Astrocyte of the spinal cord (primary cell): Measurements from ENCODE around the gene ADGRG1.

Experiments
- DNase-seq: peaks from one replicate; pipeline ENCODE4 v3.0.0; 2011; ENCODE audit warnings: low read depth, low spot score
- H3K4me3 ChIP-seq: 2 replicates; pipeline ENCODE4 v1.5.1; 2011; ENCODE audit warnings: low read depth, mild to moderate bottlenecking, low read length, moderate library complexity
- CTCF ChIP-seq: IDR thresholded peaks from 2 replicates; pipeline ENCODE4 v1.5.1; 2012; ENCODE audit warnings: low read depth, mild to moderate bottlenecking, low read length, inconsistent platforms
- in situ Hi-C: cut with HindIII; loops from 2 replicates; pipeline ENCODE4 v1.10.0; 2017; ENCODE audit warnings: low sequenced_read_pairs

ADGRG1 gene

GRCh38 chr16:57639172-57639887 is 10.9 kb downstream of the ADGRG1 start:
- peak; percentile 36 for DNase-seq
- no peak overlapping the region for H3K4me3 ChIP-seq
- no peak for TF ChIP-seq CTCF
- in situ Hi-C loops: no loop called here

GRCh38 chr16:57640185-57640584 is 11.8 kb downstream of the ADGRG1 start:
- no peak for DNase-seq
- in situ Hi-C loops: no loop called here
- no peak overlapping the region for H3K4me3 ChIP-seq
- no peak for TF ChIP-seq CTCF

- H3K4me3 ChIP-seq: no peak overlapping the region
- in situ Hi-C loops: no loop called here
- no peak for TF ChIP-seq CTCF
- DNase-seq: no peak
Observed at GRCh38 chr16:57640612-57641011, 12.2 kb downstream of the ADGRG1 start.

GRCh38 chr16:57642160-57643135 is 14.0 kb downstream of the ADGRG1 start:
- no peak overlapping the region for H3K4me3 ChIP-seq
- in situ Hi-C loops: no loop called here

GRCh38 chr16:57643147-57643874 is 14.9 kb downstream of the ADGRG1 start:
- TF ChIP-seq CTCF: no peak
- DNase-seq: peak; percentile 59
- no peak overlapping the region for H3K4me3 ChIP-seq
- in situ Hi-C loops: no loop called here

More at GRCh38 chr16:57642160-57643135, 14.0 kb downstream of the ADGRG1 start:
- TF ChIP-seq CTCF: no peak
- no peak for DNase-seq

- TF ChIP-seq CTCF: no peak
- in situ Hi-C loops: no loop called here
Observed at GRCh38 chr16:57643910-57644309, 15.5 kb downstream of the ADGRG1 start.

More at GRCh38 chr16:57643910-57644309, 15.5 kb downstream of the ADGRG1 start:
- DNase-seq: no peak
- no peak overlapping the region for H3K4me3 ChIP-seq
